HepG2 (cell line): ENCODE results near the gene TPM2. TPM values are rescaled to one million over a fixed set of nuclear protein-coding genes. Genes with fewer than 3 reads are reported as not detected.

ENCODE experiments used
- ATAC-seq: fragments of 200-7000 bp; cut with Tn5 transposase; 3 replicates; pipeline ENCODE4 v1.9.1; 2020; ENCODE audit warnings: mild to moderate bottlenecking, moderate library complexity
- BruUV-seq: library from RNA; stranded (reverse); fragments of 400-500 nt; replicated peaks from 2 replicates; lab custom pipeline; 2021; lab: Mats Ljungman, UMichigan
- CTCF ChIA-PET: fragments of 300-600 bp; formaldehyde crosslinking; extraction: SDS; loops from one replicate; lab custom pipeline; 2021; ENCODE audit warnings: low total read pairs, inconsistent platforms, low intra/inter-chr PET ratio; lab: Yijun Ruan, JAX
- POLR2A ChIA-PET: fragments of 350-600 bp; sonication (Branson Sonifier 250); formaldehyde crosslinking; loops from one replicate; lab custom pipeline; 2020; ENCODE audit warnings: antibody characterized with exemption, inconsistent platforms; lab: Yijun Ruan, JAX
- DNase-seq: peaks from one replicate; pipeline ENCODE4 v3.0.0-alpha.2; 2015; ENCODE audit warnings: low spot score
- FAIRE-seq: peaks from 3 replicates; lab custom pipeline; 2011; peaks lifted over from hg19 to GRCh38; lab: Jason Lieb, UNC
- H2AFZ ChIP-seq: one replicate; pipeline ENCODE4 v1.6.1; 2011; ENCODE audit warnings: low read length, inconsistent platforms
- H3K27ac ChIP-seq: fragments of 300-600 bp; 3 replicates; pipeline ENCODE4 v1.8.0; 2011; ENCODE audit warnings: mixed run types, mild to moderate bottlenecking, mixed read lengths, low read length, inconsistent platforms; ENCODE audit not compliant: insufficient read depth; ENCODE audit errors: extremely low read length
- H3K27me3 ChIP-seq, 2 experiments: fragments of 200-600 bp in 1 of 2; 2 replicates in 1 of 2; 3 replicates in 1 of 2; pipeline versions ENCODE4 v1.6.0 to v1.8.0; 2011; ENCODE audit warnings: low read length in 2 of 2, mild to moderate bottlenecking in 2 of 2, moderate library complexity in 2 of 2, inconsistent platforms in 1 of 2; ENCODE audit not compliant: insufficient read depth in 2 of 2, control insufficient read depth in 1 of 2
- H3K36me3 ChIP-seq, 2 experiments: fragments of 200-600 bp in 1 of 2; replicated peaks in 1 of 2; 2 replicates in 1 of 2; 3 replicates in 1 of 2; pipeline versions ENCODE4 v1.5.1 to v1.8.0; 2011; ENCODE audit warnings: low read length in 2 of 2, inconsistent platforms in 1 of 2; ENCODE audit not compliant: insufficient read depth in 2 of 2, control insufficient read depth in 1 of 2
- H3K4me1 ChIP-seq: 2 replicates; pipeline ENCODE4 v1.5.1; 2012; ENCODE audit warnings: low read length, inconsistent platforms; ENCODE audit not compliant: insufficient read depth
- H3K4me2 ChIP-seq: 2 replicates; pipeline ENCODE4 v1.6.0; 2011; ENCODE audit warnings: low read depth, low read length, inconsistent platforms
- H3K4me3 ChIP-seq, 3 experiments: fragments of 200-600 bp in 1 of 3; sonication (generic), shearing (Covaris generic) in 1 of 3; replicated peaks in 1 of 3; 2 replicates each; pipeline ENCODE4 v1.5.1; 2011 to 2016; ENCODE audit warnings: low read length in 3 of 3, inconsistent platforms in 2 of 3, low read depth in 2 of 3, mild to moderate bottlenecking in 2 of 3, control low read depth in 1 of 3, mixed read lengths in 1 of 3; ENCODE audit not compliant: insufficient read depth in 1 of 3
- H3K79me2 ChIP-seq: one replicate; pipeline ENCODE4 v1.6.1; 2011; ENCODE audit warnings: low read length, inconsistent platforms; ENCODE audit not compliant: insufficient read depth
- H3K9ac ChIP-seq: 2 replicates; pipeline ENCODE4 v1.6.0; 2011; ENCODE audit warnings: mild to moderate bottlenecking, low read depth, low read length, inconsistent platforms; ENCODE audit not compliant: insufficient read depth
- H3K9me3 ChIP-seq: 2 replicates; pipeline ENCODE4 v1.5.1; 2012; ENCODE audit warnings: mild to moderate bottlenecking, low read length
- H4K20me1 ChIP-seq: 2 replicates; pipeline ENCODE4 v1.6.0; 2011; ENCODE audit warnings: inconsistent platforms, mild to moderate bottlenecking, low read length, moderate library complexity; ENCODE audit not compliant: insufficient read depth
- ATRX ChIP-seq: sonication (generic); formaldehyde crosslinking; IDR thresholded peaks from 2 replicates; pipeline ENCODE4 v1.4.0; 2020; ENCODE audit warnings: missing genetic modification reagents, borderline replicate concordance
- HOXA5 ChIP-seq: sonication (generic); formaldehyde crosslinking; IDR thresholded peaks from 2 replicates; pipeline ENCODE4 v1.4.0; 2020; ENCODE audit warnings: missing genetic modification reagents
- MED1 ChIP-seq: sonication (generic); formaldehyde crosslinking; IDR thresholded peaks from 2 replicates; pipeline ENCODE4 v1.4.0; 2020; ENCODE audit warnings: missing genetic modification reagents
- SP4 ChIP-seq: sonication (generic); formaldehyde crosslinking; IDR thresholded peaks from 2 replicates; pipeline ENCODE4 v1.8.1; 2023; ENCODE audit warnings: mild to moderate bottlenecking, missing genetic modification reagents
- ZFP36L1 ChIP-seq: sonication (generic); formaldehyde crosslinking; IDR thresholded peaks from 2 replicates; pipeline ENCODE4 v1.8.0; 2022; ENCODE audit warnings: mild to moderate bottlenecking, missing genetic modification reagents, moderate library complexity
- ZNF549 ChIP-seq: sonication (generic); formaldehyde crosslinking; IDR thresholded peaks from 2 replicates; pipeline ENCODE4 v1.5.0; 2020; ENCODE audit warnings: missing genetic modification reagents
- WGBS: methylation state at CpG from one replicate; pipeline ENCODE4 v1.1.6; 2017; ENCODE audit warnings: low lambda C conversion rate; 5-methylcytosine and 5-hydroxymethylcytosine counted together
- in situ Hi-C: cut with HindIII; loops from 2 replicates; pipeline ENCODE4 v1.10.0; 2017; ENCODE audit warnings: low pct_unique_long_range_greater_than_20kb; ENCODE audit not compliant: extremely low pct_ligation_motif_present
- intact Hi-C: fragments of 100-400 bp; cut with micrococcal nuclease; formaldehyde crosslinking; loops from one replicate; pipeline ENCODE4 v1.10.0; 2022; ENCODE audit not compliant: unreplicated experiment
- polyA plus RNA-seq, 8 experiments: library from polyadenylated mRNA; depleted of rRNA in 3 of 8; stranded (reverse) in 7 of 8; unstranded in 1 of 8; fragments of >200 nt; fragmentation: Illumina TruSeq in 4 of 8; extraction: Trizol in 4 of 8; gene quantifications; 2 replicates each; pipeline versions ENCODE4 v1.2.1 to v1.2.3, GENCODE V29; 2011 to 2016; ENCODE audit warnings: low read depth in 4 of 8, missing spikeins in 1 of 8, mixed read lengths in 1 of 8; ENCODE audit not compliant: insufficient read depth in 1 of 8
- total RNA-seq, 5 experiments: library from RNA; depleted of rRNA; stranded (reverse); fragments of >200 nt; fragmentation: Illumina TruSeq; extraction: Trizol; gene quantifications; 2 replicates each; pipeline ENCODE4 v1.2.3, GENCODE V29; 2016; ENCODE audit warnings: low read depth in 1 of 5
- TF ChIP-seq, protein P1 (sequence below): sonication (generic); formaldehyde crosslinking; IDR thresholded peaks from 2 replicates; pipeline ENCODE4 v1.4.0; 2020; ENCODE audit warnings: missing genetic modification reagents

Gene TPM2
- total and polyA plus RNA-seq, 2 of the 13 experiments (the other 11 are each of a cell fraction or from before 2014, with no cell fraction given), result 3.1 to 10.7 TPM

- DNase-seq, result no peak
- CTCF ChIA-PET, result no interaction called here
- no peak for TF ChIP-seq ZFP36L1 (CRISPR knock-in tag)
- no peak for TF ChIP-seq SP4 (CRISPR knock-in tag)
- TF ChIP-seq ATRX, result no peak
- no peak for TF ChIP-seq ZNF549 (CRISPR knock-in tag)
- no peak for TF ChIP-seq HOXA5
- TF ChIP-seq, all 625 proteins: peak for 0
- H3K36me3 ChIP-seq, result no peaks in the 10 kb centered on the region
- FAIRE-seq (no peak), ATAC-seq (no peak)
- POLR2A ChIA-PET, result interaction anchor here (6.1 kb wide), 1 partner anchor 6 kb away, joined by 41 read pairs; no protein-coding TSS in a partner anchor
- intact Hi-C loops, result no loop called here
- no peaks in the 10 kb centered on the region for H4K20me1 ChIP-seq
- BruUV-seq, result no TSS peak
- peaks cover 2 to 12% of the 10 kb centered on the region in 2 experiments; a peak in 4 of 5 replicates for H3K27me3 ChIP-seq
- no peaks in the 10 kb centered on the region for H3K79me2 ChIP-seq
- H3K9me3 ChIP-seq, result no peaks in the 10 kb centered on the region
- no peak overlapping the region for H3K9ac ChIP-seq
- WGBS, result 39% methylated on average over 2 of the region's 2 CpGs
- H2AFZ ChIP-seq, result no peak overlapping the region
- H3K27ac ChIP-seq, result no peak overlapping the region
- no peak overlapping the region for H3K4me3 ChIP-seq
- no peak overlapping the region for H3K4me2 ChIP-seq
- H3K4me1 ChIP-seq, result peaks cover 74% of the 10 kb centered on the region
- in situ Hi-C loops, result loop anchor here (10.0 kb wide), 1 partner anchor 539 kb away; the partner anchor contains the start of gene ATOSB
Measured at GRCh38 chr9:35653611-35654010, 36.1 kb downstream of the TPM2 start.

- Histone ChIP-seq H4K20me1 (no peaks in the 10 kb centered on the region), H2AFZ (no peak overlapping the region), H3K4me1 (peaks cover 82% of the 10 kb centered on the region), H3K27me3 (peaks cover 2 to 16% of the 10 kb centered on the region in 2 experiments; a peak in 4 of 5 replicates), H3K9ac (peak overlapping the region; percentile 41; the same call in 1 of the 2 replicates), H3K4me2 (peak overlapping the region; percentile 57), H3K4me3 (peak overlapping the region in 1 of 3 experiments; percentile 45; a peak in 2 of 6 replicates), H3K79me2 (no peaks in the 10 kb centered on the region), H3K36me3 (no peaks in the 10 kb centered on the region), H3K9me3 (no peaks in the 10 kb centered on the region), H3K27ac (no peak overlapping the region)
- TF ChIP-seq MED1 (CRISPR knock-in tag), result peak; percentile 2; the same call in 1 of the 2 replicates
- TF ChIP-seq, protein P1, sequence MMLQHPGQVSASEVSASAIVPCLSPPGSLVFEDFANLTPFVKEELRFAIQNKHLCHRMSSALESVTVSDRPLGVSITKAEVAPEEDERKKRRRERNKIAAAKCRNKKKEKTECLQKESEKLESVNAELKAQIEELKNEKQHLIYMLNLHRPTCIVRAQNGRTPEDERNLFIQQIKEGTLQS (CRISPR knock-in tag), result no peak
- 6% methylated on average over 8 of the region's 8 CpGs for WGBS
- CTCF ChIA-PET, result no interaction called here
- no TSS peak for BruUV-seq
- DNase-seq, result no peak
- no peak for FAIRE-seq
- intact Hi-C loops (no loop called here), in situ Hi-C loops (loop anchor here (10.0 kb wide), 1 partner anchor 538 kb away; the partner anchor contains the start of gene ATOSB)
- ATAC-seq, result no peak
- POLR2A ChIA-PET, result no interaction called here
Measured at GRCh38 chr9:35652829-35653209, 36.9 kb downstream of the TPM2 start.
